Measurements from ENCODE around the gene DNAJB14.
A peak's percentile ranks its signal among the peaks of the same experiment; 100 is the strongest.

DNAJB14 gene

GRCh38 chr4:99946356-99947189, at the start of gene DNAJB14:
DNAJB14 (minus strand) TSS chr4:99946618; CDS start chr4:99946571, 47 bp downstream.
- peak within 1 kb of the TSS; percentile 95 for H3K4me2 ChIP-seq (ENCODE audit: low read depth, low read length, poor library complexity, severe bottlenecking)
- peak within 1 kb of the TSS; percentile 66 for H2AFZ ChIP-seq (ENCODE audit: low read length)
- H3F3A ChIP-seq (ENCODE audit: low read depth), result peaks cover 21% of the 10 kb centered on the region
- peak within 1 kb of the TSS; percentile 99 for H3K9ac ChIP-seq (ENCODE audit: low read depth, low read length, poor library complexity, severe bottlenecking)
- H3K27me3 ChIP-seq (ENCODE audit: insufficient read depth, low read length, poor library complexity, severe bottlenecking), result peaks cover 5% of the 10 kb centered on the region
- peaks cover 20% of the 10 kb centered on the region for H3K36me3 ChIP-seq (ENCODE audit: insufficient read depth, low read length)
- TF ChIP-seq EZH2phosphoT487 (IDR thresholded peaks at IDR 0.05; ENCODE audit: borderline replicate concordance) (no peak), CTCF (conservative IDR thresholded peaks at IDR 0.05; ENCODE audit: low read length) (no peak)
- H3K4me1 ChIP-seq (ENCODE audit: insufficient read depth, low read length, poor library complexity, severe bottlenecking), result peaks cover 63% of the 10 kb centered on the region
- peak within 1 kb of the TSS; percentile 96 for H3K4me3 ChIP-seq (ENCODE audit: low read length, poor library complexity, severe bottlenecking)
- H4K20me1 ChIP-seq (ENCODE audit: insufficient read depth, low read length, poor library complexity, severe bottlenecking), result peaks cover 62% of the 10 kb centered on the region
- H3K9me2 ChIP-seq (replicated peaks; ENCODE audit: low read depth, low read length), result no peaks in the 10 kb centered on the region
- peaks cover 80% of the 10 kb centered on the region for H3K79me2 ChIP-seq (ENCODE audit: insufficient read depth, low read length)
- no peaks in the 10 kb centered on the region for H3K9me3 ChIP-seq (ENCODE audit: insufficient read depth, low read depth, low read length)

GRCh38 chr4:99991741-99992140, 45.3 kb upstream of the DNAJB14 start:
- H3K4me3 ChIP-seq (ENCODE audit: low read length, poor library complexity, severe bottlenecking), result no peak overlapping the region
- no peaks in the 10 kb centered on the region for H3K79me2 ChIP-seq (ENCODE audit: insufficient read depth, low read length)
- no peaks in the 10 kb centered on the region for H3F3A ChIP-seq (ENCODE audit: low read depth)
- H2AFZ ChIP-seq (ENCODE audit: low read length), result no peak overlapping the region
- no peaks in the 10 kb centered on the region for H3K9me3 ChIP-seq (ENCODE audit: insufficient read depth, low read depth, low read length)
- no peaks in the 10 kb centered on the region for H3K9me2 ChIP-seq (replicated peaks; ENCODE audit: low read depth, low read length)
- H3K27me3 ChIP-seq (ENCODE audit: insufficient read depth, low read length, poor library complexity, severe bottlenecking), result no peaks in the 10 kb centered on the region
- H3K36me3 ChIP-seq (ENCODE audit: insufficient read depth, low read length), result no peaks in the 10 kb centered on the region
- H3K9ac ChIP-seq (ENCODE audit: low read depth, low read length, poor library complexity, severe bottlenecking), result no peak overlapping the region
- TF ChIP-seq EZH2phosphoT487 (IDR thresholded peaks at IDR 0.05; ENCODE audit: borderline replicate concordance), result no peak
- TF ChIP-seq CTCF (conservative IDR thresholded peaks at IDR 0.05; ENCODE audit: low read length), result no peak
- no peak overlapping the region for H3K4me2 ChIP-seq (ENCODE audit: low read depth, low read length, poor library complexity, severe bottlenecking)
- no peaks in the 10 kb centered on the region for H3K4me1 ChIP-seq (ENCODE audit: insufficient read depth, low read length, poor library complexity, severe bottlenecking)
- H4K20me1 ChIP-seq (ENCODE audit: insufficient read depth, low read length, poor library complexity, severe bottlenecking), result no peaks in the 10 kb centered on the region

GRCh38 chr4:99987681-99988080, 41.3 kb upstream of the DNAJB14 start:
- no peaks in the 10 kb centered on the region for H3K9me2 ChIP-seq (replicated peaks; ENCODE audit: low read depth, low read length)
- no peak overlapping the region for H3K9ac ChIP-seq (ENCODE audit: low read depth, low read length, poor library complexity, severe bottlenecking)
- H3K36me3 ChIP-seq (ENCODE audit: insufficient read depth, low read length), result no peaks in the 10 kb centered on the region
- no peaks in the 10 kb centered on the region for H3K4me1 ChIP-seq (ENCODE audit: insufficient read depth, low read length, poor library complexity, severe bottlenecking)
- no peak for TF ChIP-seq EZH2phosphoT487 (IDR thresholded peaks at IDR 0.05; ENCODE audit: borderline replicate concordance)
- no peak for TF ChIP-seq CTCF (conservative IDR thresholded peaks at IDR 0.05; ENCODE audit: low read length)
- no peaks in the 10 kb centered on the region for H3K9me3 ChIP-seq (ENCODE audit: insufficient read depth, low read depth, low read length)
- H3K79me2 ChIP-seq (ENCODE audit: insufficient read depth, low read length), result no peaks in the 10 kb centered on the region
- no peaks in the 10 kb centered on the region for H3F3A ChIP-seq (ENCODE audit: low read depth)
- no peaks in the 10 kb centered on the region for H4K20me1 ChIP-seq (ENCODE audit: insufficient read depth, low read length, poor library complexity, severe bottlenecking)
- no peak overlapping the region for H2AFZ ChIP-seq (ENCODE audit: low read length)
- H3K4me2 ChIP-seq (ENCODE audit: low read depth, low read length, poor library complexity, severe bottlenecking), result no peak overlapping the region
- H3K4me3 ChIP-seq (ENCODE audit: low read length, poor library complexity, severe bottlenecking), result no peak overlapping the region
- no peaks in the 10 kb centered on the region for H3K27me3 ChIP-seq (ENCODE audit: insufficient read depth, low read length, poor library complexity, severe bottlenecking)

Data from Loucy (cell line).